CD4-positive, CD25-positive, alpha-beta regulatory T cell (primary cell): ENCODE measurements around the gene C11orf42. TPM values are rescaled to one million over a fixed set of nuclear protein-coding genes. Genes with fewer than 3 reads are reported as not detected.
"Not testable (repeated sequence)": the region's sequence is repeated elsewhere in the genome, so short reads cannot be mapped to it uniquely, and the experiment has no call there.

Experiments used
- ATAC-seq, 2 donors: fragments of 150-1000 bp; cut with Tn5 transposase; one replicate each; pipeline ENCODE4 v1.10.0; 2021; ENCODE audit warnings: low read depth in 2 of 2, moderate number of reproducible peaks in 2 of 2, moderate library complexity in 1 of 2
- DNase-seq, 3 donors: peaks; one replicate each; pipeline versions ENCODE4 v3.0.0 to v3.0.0-alpha.2; 2012 to 2022; ENCODE audit warnings: mixed read lengths in 1 of 3
- H3K27ac ChIP-seq: one replicate; pipeline ENCODE4 v1.7.0; 2013; ENCODE audit warnings: mild to moderate bottlenecking, low read length; ENCODE audit not compliant: insufficient read depth, poor library complexity, severe bottlenecking
- H3K27me3 ChIP-seq: one replicate; pipeline ENCODE4 v1.7.0; 2013; ENCODE audit warnings: low read length; ENCODE audit not compliant: control insufficient read depth, insufficient read depth
- H3K36me3 ChIP-seq: one replicate; pipeline ENCODE4 v1.7.0; 2013; ENCODE audit warnings: mild to moderate bottlenecking, low read length, moderate library complexity; ENCODE audit not compliant: control insufficient read depth, insufficient read depth
- H3K4me1 ChIP-seq: 2 replicates; pipeline ENCODE4 v1.7.0; 2013; ENCODE audit warnings: mild to moderate bottlenecking, low read length; ENCODE audit not compliant: insufficient read depth, control insufficient read depth, poor library complexity, severe bottlenecking
- H3K4me3 ChIP-seq: one replicate; pipeline ENCODE4 v1.7.0; 2013; ENCODE audit warnings: low read depth, mild to moderate bottlenecking, low read length, moderate library complexity
- H3K9me3 ChIP-seq, 2 experiments: 1 replicate in 1 of 2; 2 replicates in 1 of 2; pipeline ENCODE4 v1.7.0; 2013; ENCODE audit warnings: low read length in 2 of 2, mild to moderate bottlenecking in 1 of 2, moderate library complexity in 1 of 2; ENCODE audit not compliant: control insufficient read depth in 2 of 2
- H3K27ac Mint-ChIP-seq, 3 donors: one replicate each; pipeline ENCODE4 v1.8.0; 2020 to 2022; ENCODE audit warnings: mild to moderate bottlenecking in 3 of 3, mixed read lengths in 3 of 3, moderate library complexity in 2 of 3
- H3K27me3 Mint-ChIP-seq: one replicate; pipeline ENCODE4 v1.8.0; 2022; ENCODE audit warnings: mild to moderate bottlenecking, mixed read lengths
- H3K36me3 Mint-ChIP-seq: one replicate; pipeline ENCODE4 v1.8.0; 2020; ENCODE audit warnings: mixed read lengths
- H3K4me1 Mint-ChIP-seq, 4 donors: one replicate each; pipeline ENCODE4 v1.8.0; 2020 to 2022; ENCODE audit warnings: mixed read lengths in 4 of 4, mild to moderate bottlenecking in 1 of 4
- H3K4me3 Mint-ChIP-seq, 4 donors: one replicate each; pipeline ENCODE4 v1.8.0; 2020 to 2022; ENCODE audit warnings: mild to moderate bottlenecking in 4 of 4, mixed read lengths in 4 of 4, moderate library complexity in 3 of 4
- H3K9me3 Mint-ChIP-seq, 7 donors: one replicate each; pipeline ENCODE4 v1.8.0; 2020 to 2022; ENCODE audit warnings: mixed read lengths in 7 of 7, mild to moderate bottlenecking in 3 of 7, moderate library complexity in 2 of 7
- polyA plus RNA-seq, 4 donors: library from polyadenylated mRNA; unstranded; fragments of 300-500 nt; fragmentation: Illumina TruSeq; gene quantifications; one replicate each; pipeline ENCODE4 v1.2.3, GENCODE V29; 2021
- total RNA-seq: library from RNA; stranded (reverse); gene quantifications from one replicate; pipeline ENCODE4 v1.2.3, GENCODE V29; 2022

The C11orf42 gene
- total and polyA plus RNA-seq, 5 donors from 2014 or later: not detected

DNA sequence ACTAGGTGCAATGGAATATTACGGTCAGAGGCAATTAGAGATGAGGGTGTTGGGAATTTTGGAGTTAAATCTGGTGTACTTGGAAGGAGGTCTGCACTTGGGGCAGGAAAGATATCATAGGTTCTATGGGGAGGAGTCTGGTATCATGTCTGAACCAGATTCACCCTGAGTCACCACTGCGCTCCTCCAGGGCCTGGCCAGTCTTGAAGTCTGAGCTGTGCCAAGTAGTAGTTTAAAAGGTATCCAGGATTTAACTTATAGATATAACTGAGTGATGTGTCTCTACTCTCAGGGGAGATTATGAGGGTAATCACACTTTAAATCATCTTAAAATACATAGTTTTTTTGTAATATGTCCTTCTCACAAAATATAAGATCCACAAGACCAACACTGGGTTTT is 40.2 kb downstream of the C11orf42 start:
- no peaks in the 10 kb centered on the region for H3K4me1 Mint-ChIP-seq
- no peak for DNase-seq
- Histone ChIP-seq H3K4me1 (no peaks in the 10 kb centered on the region), H3K27me3 (peaks cover 5% of the 10 kb centered on the region), H3K36me3 (no peaks in the 10 kb centered on the region), H3K27ac (no peak overlapping the region), H3K9me3 (no peaks in the 10 kb centered on the region), H3K4me3 (no peak overlapping the region)
- H3K27ac Mint-ChIP-seq: no peak overlapping the region
- H3K36me3 Mint-ChIP-seq: no peaks in the 10 kb centered on the region
- H3K27me3 Mint-ChIP-seq: peaks cover 26% of the 10 kb centered on the region
- no peak for ATAC-seq
- no peak overlapping the region for H3K4me3 Mint-ChIP-seq
- peaks cover 0 to 2% (median 0%) of the 10 kb centered on the region in 7 donors for H3K9me3 Mint-ChIP-seq

DNA sequence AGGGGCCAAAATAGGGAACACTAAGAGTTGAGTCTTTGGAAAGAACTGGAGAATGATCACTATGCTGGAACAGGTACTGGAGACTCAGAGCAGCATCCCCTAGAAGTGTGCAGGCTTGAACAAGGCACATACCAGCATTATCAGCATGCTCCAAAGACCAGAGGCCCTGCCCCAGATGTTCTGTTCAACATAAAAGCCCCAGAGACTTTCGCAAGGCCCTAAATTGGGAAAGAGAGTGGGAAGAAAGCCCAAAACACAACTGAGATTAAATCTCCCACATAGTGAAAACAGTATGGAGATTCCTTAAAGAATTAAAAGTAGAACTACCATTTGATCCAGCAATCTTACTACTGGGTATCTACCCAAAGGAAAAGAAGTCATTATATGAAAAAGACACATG is 42.9 kb downstream of the C11orf42 start:
- H3K27ac Mint-ChIP-seq: no peak overlapping the region
- no peak overlapping the region for H3K4me3 ChIP-seq
- no peaks in the 10 kb centered on the region for H3K9me3 ChIP-seq
- peaks cover 0 to 2% (median 0%) of the 10 kb centered on the region in 7 donors for H3K9me3 Mint-ChIP-seq
- peaks cover 2% of the 10 kb centered on the region for H3K27me3 ChIP-seq
- no peaks in the 10 kb centered on the region for H3K4me1 Mint-ChIP-seq
- no peaks in the 10 kb centered on the region for H3K36me3 ChIP-seq
- no peaks in the 10 kb centered on the region for H3K4me1 ChIP-seq
- no peaks in the 10 kb centered on the region for H3K36me3 Mint-ChIP-seq
- H3K4me3 Mint-ChIP-seq: no peak overlapping the region
- no peak overlapping the region for H3K27ac ChIP-seq
- H3K27me3 Mint-ChIP-seq: peaks cover 28% of the 10 kb centered on the region
- no peak for ATAC-seq
- no peak for DNase-seq

GRCh38 chr11:6248897-6249296 is 43.5 kb downstream of the C11orf42 start:
- not testable (repeated sequence) for H3K4me3 Mint-ChIP-seq, DNase-seq, H3K4me1 ChIP-seq, H3K9me3 Mint-ChIP-seq, H3K4me1 Mint-ChIP-seq, H3K9me3 ChIP-seq, H3K36me3 Mint-ChIP-seq, H3K27ac ChIP-seq, H3K36me3 ChIP-seq, H3K27ac Mint-ChIP-seq, H3K27me3 ChIP-seq, H3K4me3 ChIP-seq, ATAC-seq
- peaks cover 22% of the 10 kb centered on the region for H3K27me3 Mint-ChIP-seq

GRCh38 chr11:6249770-6250555 is 44.6 kb downstream of the C11orf42 start:
- H3K4me3 ChIP-seq: no peak overlapping the region
- no peak for DNase-seq
- Mint-ChIP-seq H3K27me3 (peaks cover 21% of the 10 kb centered on the region), H3K4me3 (no peak overlapping the region), H3K36me3 (no peaks in the 10 kb centered on the region), H3K9me3 (peaks cover 0 to 2% (median 0%) of the 10 kb centered on the region in 7 donors), H3K4me1 (no peaks in the 10 kb centered on the region), H3K27ac (no peak overlapping the region)
- peaks cover 3% of the 10 kb centered on the region for H3K27me3 ChIP-seq
- no peaks in the 10 kb centered on the region for H3K36me3 ChIP-seq
- ATAC-seq: no peak
- H3K9me3 ChIP-seq: no peaks in the 10 kb centered on the region
- no peak overlapping the region for H3K27ac ChIP-seq
- H3K4me1 ChIP-seq: no peaks in the 10 kb centered on the region

GRCh38 chr11:6251120-6251733 is 45.9 kb downstream of the C11orf42 start:
- Mint-ChIP-seq H3K4me3 (no peak overlapping the region), H3K9me3 (peaks cover 0 to 2% (median 0%) of the 10 kb centered on the region in 7 donors), H3K27me3 (peaks cover 21% of the 10 kb centered on the region), H3K4me1 (no peaks in the 10 kb centered on the region), H3K27ac (no peak overlapping the region), H3K36me3 (no peaks in the 10 kb centered on the region)
- no peak overlapping the region for H3K4me3 ChIP-seq
- ATAC-seq (peak; percentile 66 to 75), DNase-seq (peak; percentile 31 to 55 (median 35))
- H3K9me3 ChIP-seq: no peaks in the 10 kb centered on the region
- no peak overlapping the region for H3K27ac ChIP-seq
- H3K4me1 ChIP-seq: no peaks in the 10 kb centered on the region
- no peaks in the 10 kb centered on the region for H3K36me3 ChIP-seq
- H3K27me3 ChIP-seq: peaks cover 10% of the 10 kb centered on the region

- no peaks in the 10 kb centered on the region for H3K36me3 ChIP-seq
- no peaks in the 10 kb centered on the region for H3K9me3 ChIP-seq
- no peak for ATAC-seq
- Mint-ChIP-seq H3K27ac (no peak overlapping the region), H3K36me3 (no peaks in the 10 kb centered on the region), H3K4me1 (no peaks in the 10 kb centered on the region), H3K4me3 (no peak overlapping the region), H3K27me3 (peaks cover 19% of the 10 kb centered on the region), H3K9me3 (peaks cover 0 to 2% (median 0%) of the 10 kb centered on the region in 7 donors)
- no peak overlapping the region for H3K4me3 ChIP-seq
- H3K27ac ChIP-seq: no peak overlapping the region
- no peaks in the 10 kb centered on the region for H3K4me1 ChIP-seq
- no peak for DNase-seq
- peaks cover 15% of the 10 kb centered on the region for H3K27me3 ChIP-seq
These were observed 46.7 kb downstream of the C11orf42 start for GRCh38 chr11:6251990-6252473.

- Mint-ChIP-seq H3K27me3 (peaks cover 13% of the 10 kb centered on the region), H3K9me3 (peaks cover 0 to 2% (median 0%) of the 10 kb centered on the region in 7 donors), H3K4me3 (no peak overlapping the region), H3K4me1 (no peaks in the 10 kb centered on the region), H3K27ac (no peak overlapping the region), H3K36me3 (no peaks in the 10 kb centered on the region)
- Histone ChIP-seq H3K4me1 (no peaks in the 10 kb centered on the region), H3K27ac (no peak overlapping the region), H3K36me3 (no peaks in the 10 kb centered on the region), H3K27me3 (peaks cover 27% of the 10 kb centered on the region), H3K9me3 (no peaks in the 10 kb centered on the region), H3K4me3 (no peak overlapping the region)
- DNase-seq: no peak
- no peak for ATAC-seq
These were observed 47.8 kb downstream of the C11orf42 start for GRCh38 chr11:6253197-6253596.
